GM19324 (cell line): Measurements from ENCODE around the gene PBX1.

ENCODE experiments used
- ATAC-seq: cut with Tn5 transposase; IDR thresholded peaks from one replicate; pipeline ENCODE4 v1.9.1; 2021; ENCODE audit warnings: mild to moderate bottlenecking, moderate library complexity; ENCODE audit not compliant: unreplicated experiment, low FRiP score

Gene PBX1

DNA sequence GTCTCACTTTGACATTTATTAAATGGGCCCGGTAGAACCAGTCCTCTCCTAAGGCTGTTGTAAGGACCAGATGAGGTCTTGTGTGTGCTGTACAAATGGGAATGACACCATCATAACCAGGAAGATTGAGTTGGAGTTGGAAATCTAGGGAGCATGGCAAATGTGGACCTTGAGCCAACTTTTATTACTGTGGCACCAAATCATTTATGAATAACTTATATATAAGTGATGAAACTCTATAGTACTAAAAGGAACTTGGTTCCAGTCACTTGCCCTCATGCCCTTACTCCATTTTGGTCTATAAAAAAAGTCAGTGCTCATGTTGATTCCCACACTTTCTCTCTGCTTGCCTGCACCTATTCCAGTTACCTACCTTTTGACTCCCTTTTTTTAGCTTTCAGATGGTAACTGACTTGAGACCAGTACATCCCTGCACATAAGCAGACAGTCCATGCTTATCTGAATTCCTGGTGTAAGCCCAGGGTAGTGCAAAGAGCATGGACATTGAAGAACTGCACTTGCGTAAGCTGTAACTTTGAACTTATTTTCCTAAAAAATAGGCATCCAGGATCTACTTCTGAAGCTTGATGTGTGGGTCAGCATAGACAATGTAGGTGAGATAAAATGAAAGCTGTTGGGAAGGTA, 210.6 kb downstream of the PBX1 start:
- no peak for ATAC-seq

DNA sequence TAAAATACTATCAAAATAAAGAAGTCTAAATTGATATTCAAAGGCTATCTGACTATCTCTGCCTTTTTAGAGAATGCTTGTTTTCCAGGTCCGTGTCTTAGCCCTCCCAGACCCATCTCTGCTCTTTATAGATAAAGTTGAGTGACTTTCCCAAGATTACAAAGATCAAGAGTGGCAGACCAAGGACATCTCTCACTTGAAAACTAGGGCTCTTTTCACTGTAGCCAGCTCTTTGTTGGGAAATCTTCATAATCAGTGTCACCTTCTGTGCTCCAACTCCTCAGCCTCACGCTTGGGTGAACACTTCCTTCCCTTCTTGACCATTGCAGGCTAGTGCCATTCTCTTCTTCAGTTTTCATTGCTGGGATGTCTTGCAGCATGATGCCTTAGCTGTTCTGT, 211.1 kb downstream of the PBX1 start:
- no peak for ATAC-seq

- no peak for ATAC-seq
Measured at GRCh38 chr1:164771041-164771618, 212.1 kb downstream of the PBX1 start.

DNA sequence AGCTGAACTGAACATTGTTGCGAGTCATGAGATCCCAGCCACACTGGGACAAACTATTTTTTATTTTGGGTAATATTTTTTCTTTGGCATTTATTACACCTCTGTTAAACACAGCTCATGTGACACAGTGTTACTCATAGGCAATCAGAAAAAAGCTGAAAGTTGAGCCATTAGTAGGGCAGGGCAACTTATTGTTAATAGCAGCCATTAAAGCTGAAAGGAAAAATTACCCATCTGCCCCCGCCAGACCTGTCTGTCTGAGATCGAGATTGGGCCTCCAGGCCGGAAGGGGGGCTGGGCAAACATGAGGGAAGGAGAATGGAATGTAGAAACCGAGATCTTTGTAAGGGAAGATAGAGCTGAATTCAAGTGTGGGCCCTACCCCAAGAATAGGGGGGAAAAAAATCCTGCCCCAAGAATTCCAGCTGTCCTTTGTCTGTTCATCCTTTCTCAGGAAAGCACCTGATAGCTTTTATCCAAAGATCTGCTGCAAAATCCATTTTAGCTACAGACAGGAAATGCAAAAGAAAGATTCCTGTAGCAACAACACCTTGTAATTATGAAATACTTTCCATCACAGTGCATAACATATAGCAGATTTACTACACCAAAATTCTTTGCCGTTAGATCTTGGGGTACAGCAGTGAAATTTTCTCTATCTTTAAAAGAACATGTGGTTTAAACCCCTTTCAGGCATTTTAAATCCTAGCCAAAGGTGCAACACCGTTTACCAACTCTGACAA, 212.8 kb downstream of the PBX1 start:
- ATAC-seq: no peak

DNA sequence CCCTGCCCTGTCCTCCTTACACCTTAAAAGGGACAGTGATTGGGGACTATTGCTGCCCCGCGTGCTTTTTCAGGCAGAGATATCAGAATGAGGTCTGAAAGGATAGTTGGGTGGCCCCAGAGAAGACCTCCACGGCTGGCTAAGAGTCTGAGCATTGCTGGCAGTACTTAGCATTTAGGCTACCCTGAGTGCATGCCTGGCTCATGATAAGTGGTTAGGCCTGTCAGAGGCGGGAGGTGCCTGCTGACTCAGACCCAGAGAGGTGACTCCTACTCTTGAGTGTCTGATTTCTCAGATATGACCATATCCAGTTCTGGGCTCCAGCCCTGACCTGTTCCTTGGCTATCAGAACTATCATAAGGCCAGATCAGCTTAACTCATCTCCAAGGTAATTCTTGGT, 213.7 kb downstream of the PBX1 start:
- ATAC-seq: no peak

DNA sequence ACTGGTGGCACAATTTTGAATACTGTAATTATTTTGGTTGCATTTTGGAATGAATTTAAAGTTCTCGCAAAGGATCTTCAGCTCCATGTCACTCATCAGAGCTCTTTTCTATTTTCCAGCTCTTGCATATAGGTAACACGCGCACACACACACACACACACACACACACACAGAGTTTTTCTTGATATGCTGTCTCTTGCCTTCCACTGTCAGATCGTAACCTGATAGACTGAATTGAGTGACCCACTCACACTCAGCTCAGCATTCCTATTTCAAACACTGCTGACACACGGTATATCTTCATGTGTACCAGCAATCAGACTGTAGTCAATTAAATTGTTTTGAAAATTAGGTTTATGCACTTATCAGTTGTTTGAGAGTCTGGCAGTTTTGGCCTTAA, 214.1 kb downstream of the PBX1 start:
- ATAC-seq: no peak

DNA sequence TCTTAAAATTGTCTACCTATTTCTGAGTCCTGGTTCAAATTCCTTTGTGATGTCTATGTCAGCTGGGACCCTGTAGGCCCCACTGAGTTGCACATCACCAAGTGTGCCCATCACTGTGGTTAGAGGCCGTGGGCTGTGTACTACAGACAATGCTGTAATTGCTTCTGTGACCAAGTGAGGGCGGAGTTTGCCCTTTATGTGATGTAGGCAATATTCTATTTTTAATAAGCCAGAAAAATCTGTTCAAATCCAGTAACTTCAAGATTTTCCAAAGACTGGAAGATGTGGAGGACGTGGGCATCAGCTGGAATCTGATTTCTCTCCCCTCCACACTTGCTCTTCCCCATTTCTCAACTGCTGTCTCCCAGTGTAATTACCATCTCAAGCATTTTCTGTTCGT, 215.4 kb downstream of the PBX1 start:
- no peak for ATAC-seq

DNA sequence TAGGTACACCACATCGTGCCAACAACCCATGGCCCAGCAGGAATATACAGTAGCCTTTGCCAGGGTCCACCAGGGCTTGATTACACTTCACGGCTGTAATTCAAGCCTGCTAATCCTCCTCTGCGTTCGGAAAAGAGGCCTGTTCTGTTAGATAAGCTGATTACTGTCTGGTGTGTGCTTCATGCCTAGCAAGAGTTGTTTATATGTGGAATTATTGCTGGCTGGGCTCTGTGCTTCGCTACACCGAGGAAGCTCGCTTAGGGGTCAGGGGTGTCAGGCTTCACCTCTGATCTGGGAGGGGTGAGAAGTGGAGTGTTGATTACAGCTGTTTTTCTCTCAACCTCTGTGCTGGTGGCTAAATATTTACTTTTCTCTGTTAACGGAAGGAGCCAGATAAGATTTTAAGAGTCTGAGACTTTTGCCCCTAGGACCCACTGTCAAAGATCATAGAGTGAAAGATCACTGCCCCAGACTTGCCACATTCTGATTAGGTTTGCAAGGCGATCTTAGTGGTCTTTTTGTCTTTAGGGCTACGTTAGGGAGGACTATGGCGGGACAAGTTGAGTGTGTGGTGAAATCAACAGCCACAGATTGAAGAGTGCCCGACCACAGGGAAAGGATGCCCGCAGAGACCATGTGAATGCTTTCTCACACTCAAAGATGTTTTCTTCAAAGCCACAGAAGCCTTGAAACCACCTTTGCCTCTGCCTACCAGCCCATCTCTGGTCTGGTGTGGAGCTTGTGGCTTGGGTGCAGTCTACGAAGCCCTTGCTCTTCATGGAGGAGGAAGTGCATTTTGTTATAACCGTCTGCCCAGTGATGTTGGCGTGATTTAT, 216.1 kb downstream of the PBX1 start:
- ATAC-seq: no peak

DNA sequence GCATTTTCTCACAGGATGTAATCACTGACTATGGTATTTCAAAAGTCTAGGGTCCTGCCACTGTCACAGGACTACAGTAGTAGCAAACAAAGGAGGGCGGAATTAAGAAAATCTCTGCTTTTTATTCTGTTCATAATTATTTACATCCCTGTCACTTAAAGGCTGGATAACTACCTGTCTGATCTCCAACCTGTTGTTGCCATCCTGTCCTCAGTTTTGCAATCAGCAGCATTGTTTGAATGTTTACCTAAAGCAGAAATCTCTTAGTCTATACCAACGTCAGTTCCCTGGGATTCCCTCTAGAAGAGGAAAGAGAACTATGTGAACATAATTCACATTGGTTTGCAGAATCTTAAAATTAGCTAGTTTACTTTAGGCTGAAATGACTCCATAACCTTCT, 218.5 kb downstream of the PBX1 start:
- ATAC-seq: no peak

GRCh38 chr1:164779376-164779775, 220.4 kb downstream of the PBX1 start:
- no peak for ATAC-seq

DNA sequence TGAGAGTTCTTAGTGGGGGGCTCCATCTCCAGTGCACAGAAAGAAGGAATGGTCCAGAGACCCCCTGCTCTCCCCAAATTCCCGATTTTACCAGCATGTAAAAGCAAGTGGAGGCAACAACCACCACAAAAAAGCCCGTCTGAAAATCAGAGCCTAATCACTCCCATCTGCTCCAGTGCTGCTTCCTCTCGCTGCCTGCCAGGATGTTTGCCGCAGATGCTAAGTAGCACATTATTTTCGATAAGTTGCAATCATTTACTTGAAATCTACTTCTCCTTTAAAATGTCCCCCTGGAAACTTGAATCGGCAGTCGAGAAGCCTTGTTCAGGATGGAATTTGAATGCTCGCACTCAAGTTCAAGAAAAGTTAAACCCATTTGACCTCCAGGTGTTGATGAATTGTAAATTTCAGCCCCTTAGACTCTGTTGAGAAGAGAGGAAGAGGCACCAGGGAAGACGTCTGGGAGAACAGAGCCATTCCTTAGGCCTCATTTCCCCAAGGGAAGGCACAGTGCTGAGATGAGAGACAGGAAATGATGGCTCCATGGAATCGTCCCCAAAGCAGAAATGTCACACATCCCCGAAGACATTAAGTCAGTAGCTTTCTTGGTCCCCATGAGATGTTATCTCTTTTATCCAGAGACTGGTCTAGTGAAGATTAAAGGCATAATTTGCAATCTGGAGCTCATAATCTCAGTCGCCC, 221.3 kb downstream of the PBX1 start:
- no peak for ATAC-seq

GRCh38 chr1:164780863-164781262, 221.9 kb downstream of the PBX1 start:
- ATAC-seq: no peak

DNA sequence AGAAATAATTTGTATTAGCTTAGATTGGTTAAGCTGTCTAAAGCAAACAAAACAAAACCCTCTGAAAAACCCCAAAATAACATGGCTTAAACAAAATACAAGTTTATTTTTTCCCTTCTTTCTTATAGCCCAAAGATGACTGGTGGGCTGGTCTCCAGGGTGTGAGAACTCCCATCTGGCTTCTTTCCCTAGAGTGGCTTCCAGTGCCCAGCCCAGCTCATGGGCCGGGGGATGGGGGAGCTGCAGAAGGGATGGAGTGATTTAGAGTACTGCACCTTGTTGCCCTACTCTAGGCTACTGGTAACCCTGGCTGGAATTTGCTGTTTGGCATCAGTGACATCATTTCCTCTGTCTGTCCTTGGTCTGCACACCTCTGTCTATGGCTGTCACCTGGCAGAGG, 223.0 kb downstream of the PBX1 start:
- ATAC-seq: no peak

- no peak for ATAC-seq
Measured at GRCh38 chr1:164783778-164784555, 225.0 kb downstream of the PBX1 start.

- no peak for ATAC-seq
Measured at GRCh38 chr1:164784960-164785359, 226.0 kb downstream of the PBX1 start.

DNA sequence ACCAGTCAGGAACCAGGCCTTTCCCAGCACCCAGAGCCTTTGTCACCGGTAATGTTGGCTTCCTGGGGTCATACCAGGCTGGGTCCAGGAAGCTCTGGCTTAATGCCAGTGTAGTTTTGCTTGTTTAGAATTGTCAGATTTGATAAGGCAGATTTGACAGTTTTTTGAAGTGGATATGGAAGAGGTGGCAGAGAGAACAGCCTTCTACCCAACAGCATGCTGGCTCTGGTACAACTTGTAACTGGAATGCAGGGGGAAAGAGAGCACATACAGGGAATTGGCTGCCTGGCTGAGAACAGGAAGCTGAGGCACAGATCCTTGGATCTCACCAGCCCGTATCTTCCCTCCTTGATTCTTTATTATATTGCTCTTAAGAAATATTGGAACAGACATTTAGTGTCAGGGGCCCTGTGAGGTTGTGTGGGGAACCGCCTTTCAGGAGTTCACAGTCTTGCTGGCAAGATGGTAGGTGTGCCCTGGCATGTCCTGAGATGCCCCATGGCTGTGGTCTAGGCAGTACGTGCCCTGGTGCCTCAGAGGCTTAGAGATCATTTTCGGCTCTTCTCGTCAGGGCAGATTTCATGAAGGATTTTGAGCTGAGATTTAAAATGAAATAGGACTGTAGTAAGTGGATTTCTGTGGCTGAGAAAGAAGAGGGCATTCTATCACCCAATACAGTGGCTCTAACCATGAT, 227.0 kb downstream of the PBX1 start:
- no peak for ATAC-seq

- peak; percentile 83 for ATAC-seq
Measured at GRCh38 chr1:164786980-164787833, 228.2 kb downstream of the PBX1 start.

DNA sequence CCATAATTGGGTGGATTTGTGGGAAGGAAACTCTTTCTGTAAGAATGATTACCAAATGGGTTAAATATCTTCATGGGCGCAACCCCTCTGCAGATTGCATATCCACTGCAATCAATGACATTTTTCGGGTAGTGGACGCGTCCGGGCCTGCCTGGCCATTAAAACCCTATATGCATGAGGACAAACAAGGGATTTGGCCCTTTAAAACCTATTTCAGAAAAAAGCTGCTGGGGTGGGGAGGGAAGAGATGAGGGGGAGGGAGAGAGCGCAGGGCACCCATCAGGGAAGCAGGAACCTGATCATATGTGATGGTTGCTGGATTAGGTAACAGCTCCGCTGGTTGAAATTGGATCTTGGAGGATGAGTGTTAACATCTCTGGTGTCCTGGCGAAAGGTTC, 228.8 kb downstream of the PBX1 start:
- ATAC-seq: no peak
